ENCODE data around the gene EGLN3. TPM values are rescaled to one million over a fixed set of nuclear protein-coding genes. Genes with fewer than 3 reads are reported as not detected.

EGLN3 gene
- total and polyA plus RNA-seq, 2 of the 13 experiments (the other 11 are each of a cell fraction or from before 2014, with no cell fraction given) = 0.18 to 27.3 TPM

GRCh38 chr14:33968722-33969121, 17.8 kb upstream of the EGLN3 start:
- ATAC-seq = no peak
- Histone ChIP-seq H3K4me3 (replicated peaks in 1 of 3; ENCODE audit: insufficient read depth in 1 of 3, low read depth in 2 of 3, low read length in 3 of 3) (no peak overlapping the region), H3K36me3 (replicated peaks in 1 of 2; ENCODE audit: control insufficient read depth in 1 of 2, insufficient read depth in 2 of 2, low read length in 2 of 2) (no peaks in the 10 kb centered on the region), H2AFZ (ENCODE audit: low read length) (no peak overlapping the region), H3K27me3 (ENCODE audit: control insufficient read depth in 1 of 2, insufficient read depth in 2 of 2, low read length in 2 of 2) (peaks cover 2 to 24% of the 10 kb centered on the region in 2 experiments; a peak in 4 of 5 replicates), H3K79me2 (ENCODE audit: insufficient read depth, low read length) (no peaks in the 10 kb centered on the region), H3K4me2 (ENCODE audit: low read depth, low read length) (no peak overlapping the region), H3K9me3 (ENCODE audit: low read length) (peaks cover 3% of the 10 kb centered on the region; the same call in 1 of the 2 replicates), H3K27ac (ENCODE audit: extremely low read length, insufficient read depth, low read length) (no peak overlapping the region), H4K20me1 (ENCODE audit: insufficient read depth, low read length) (no peaks in the 10 kb centered on the region), H3K4me1 (ENCODE audit: insufficient read depth, low read length) (no peaks in the 10 kb centered on the region), H3K9ac (ENCODE audit: insufficient read depth, low read depth, low read length) (no peak overlapping the region)
- TF ChIP-seq ZNF264 (CRISPR knock-in tag; IDR thresholded peaks at IDR 0.05) (no peak), SMAD1 (CRISPR knock-in tag; IDR thresholded peaks at IDR 0.05; ENCODE audit: borderline replicate concordance, low read depth) (no peak), ZNF792 (CRISPR knock-in tag; IDR thresholded peaks at IDR 0.05) (no peak), TP53 (CRISPR knock-in tag; conservative IDR thresholded peaks at IDR 0.05) (no peak), PCBP1 (IDR thresholded peaks at IDR 0.05; ENCODE audit: borderline replicate concordance, low read depth, low read length) (no peak), HDAC6 (IDR thresholded peaks at IDR 0.05; ENCODE audit: low read depth, low read length) (no peak), ZNF713 (CRISPR knock-in tag; IDR thresholded peaks at IDR 0.05) (no peak), ZNF101 (CRISPR knock-in tag; IDR thresholded peaks at IDR 0.05; ENCODE audit: borderline replicate concordance, low read depth) (no peak)
- intact Hi-C loops (cut with micrococcal nuclease; ENCODE audit: unreplicated experiment) (no loop called here), in situ Hi-C loops (cut with HindIII; ENCODE audit: extremely low pct_ligation_motif_present, low pct_unique_long_range_greater_than_20kb) (no loop called here)
- WGBS (ENCODE audit: low lambda C conversion rate) = 41% methylated on average over 1 of the region's 1 CpG
- no peak for FAIRE-seq
- no peak for DNase-seq (ENCODE audit: low spot score)
- ChIA-PET POLR2A (interaction anchor here (0.6 kb wide), 1 partner anchor 1894 kb away, joined by 4 read pairs; no protein-coding TSS in a partner anchor), CTCF (ENCODE audit: low intra/inter-chr PET ratio, low total read pairs) (no interaction called here)
- no TSS peak for BruUV-seq (replicated peaks)

- 29% methylated on average over 4 of the region's 4 CpGs for WGBS (ENCODE audit: low lambda C conversion rate)
- Histone ChIP-seq H3K79me2 (ENCODE audit: insufficient read depth, low read length) (no peaks in the 10 kb centered on the region), H2AFZ (ENCODE audit: low read length) (no peak overlapping the region), H3K4me1 (ENCODE audit: insufficient read depth, low read length) (no peaks in the 10 kb centered on the region), H3K4me3 (replicated peaks in 1 of 3; ENCODE audit: insufficient read depth in 1 of 3, low read depth in 2 of 3, low read length in 3 of 3) (no peak overlapping the region), H3K4me2 (ENCODE audit: low read depth, low read length) (no peak overlapping the region), H4K20me1 (ENCODE audit: insufficient read depth, low read length) (no peaks in the 10 kb centered on the region), H3K9me3 (ENCODE audit: low read length) (peaks cover 3% of the 10 kb centered on the region; the same call in 1 of the 2 replicates), H3K27me3 (ENCODE audit: control insufficient read depth in 1 of 2, insufficient read depth in 2 of 2, low read length in 2 of 2) (peaks cover 2 to 19% of the 10 kb centered on the region in 2 experiments; a peak in 3 of 5 replicates), H3K27ac (ENCODE audit: extremely low read length, insufficient read depth, low read length) (no peak overlapping the region), H3K9ac (ENCODE audit: insufficient read depth, low read depth, low read length) (no peak overlapping the region), H3K36me3 (replicated peaks in 1 of 2; ENCODE audit: control insufficient read depth in 1 of 2, insufficient read depth in 2 of 2, low read length in 2 of 2) (no peaks in the 10 kb centered on the region)
- DNase-seq (ENCODE audit: low spot score) (no peak), FAIRE-seq (no peak), ATAC-seq (no peak)
- ChIA-PET CTCF (ENCODE audit: low intra/inter-chr PET ratio, low total read pairs) (no interaction called here), POLR2A (no interaction called here)
- intact Hi-C loops (cut with micrococcal nuclease; ENCODE audit: unreplicated experiment) (no loop called here), in situ Hi-C loops (cut with HindIII; ENCODE audit: extremely low pct_ligation_motif_present, low pct_unique_long_range_greater_than_20kb) (no loop called here)
- TF ChIP-seq ZBTB43 (CRISPR knock-in tag; conservative IDR thresholded peaks at IDR 0.05) = no peak
- TF ChIP-seq NFKB2 (CRISPR knock-in tag; IDR thresholded peaks at IDR 0.05; ENCODE audit: borderline replicate concordance) = no peak
- TF ChIP-seq CBX1 (IDR thresholded peaks at IDR 0.05; ENCODE audit: low read depth) = no peak
- no peak for TF ChIP-seq RFX1 (IDR thresholded peaks at IDR 0.05)
- no peak for TF ChIP-seq PHF8 (CRISPR knock-in tag; IDR thresholded peaks at IDR 0.05)
- no TSS peak for BruUV-seq (replicated peaks)
These were observed 16.3 kb upstream of the EGLN3 start for GRCh38 chr14:33967138-33967537.
